ENCODE results near the gene TAGLN3. TPM values are rescaled to one million over a fixed set of nuclear protein-coding genes. Genes with fewer than 3 reads are reported as not detected.

TAGLN3 gene
- total RNA-seq, 1 donor from 2014 or later, result not detected

Other genes starting within 250 kb of the TAGLN3 start
- gene PHLDB2, start 139.7 kb upstream of the TAGLN3 start, total RNA-seq, result 122 TPM
- gene ABHD10, start 19.9 kb upstream of the TAGLN3 start, total RNA-seq, result 59.0 TPM
- not detected for gene TMPRSS7, start 35.8 kb downstream of the TAGLN3 start, total RNA-seq
- gene C3orf52, start 87.5 kb downstream of the TAGLN3 start, total RNA-seq, result 2.5 TPM
- gene GCSAM, start 134.3 kb downstream of the TAGLN3 start, total RNA-seq, result not detected

All from Right ventricle myocardium superior (tissue), 1 donor.